H1 (cell line): ENCODE measurements around the gene LRCH1. TPM values are rescaled to one million over a fixed set of nuclear protein-coding genes. Genes with fewer than 3 reads are reported as not detected.

Experiments used
- ASH2L ChIP-seq: fragments of 200-600, 300-600 bp; sonication (generic); IDR thresholded peaks from one replicate; pipeline ENCODE4 v1.7.1; 2017; ENCODE audit warnings: low read length
- CHD2 ChIP-seq: IDR thresholded peaks from 2 replicates; pipeline ENCODE4 v1.6.1; 2012; ENCODE audit warnings: low read length, improper control_type of control experiment
- CTBP2 ChIP-seq: IDR thresholded peaks from 2 replicates; pipeline ENCODE4 v1.7.0; 2011; ENCODE audit warnings: borderline replicate concordance, mild to moderate bottlenecking, moderate library complexity, mixed read lengths, low read length; ENCODE audit not compliant: insufficient read depth, insufficient read length
- FOSL1 ChIP-seq: IDR thresholded peaks from 2 replicates; pipeline ENCODE4 v1.6.1; 2011; ENCODE audit warnings: mild to moderate bottlenecking, low read depth, low read length, moderate library complexity; ENCODE audit not compliant: insufficient read depth
- KDM1A ChIP-seq: fragments of 200-600, 300-600 bp; sonication (generic); IDR thresholded peaks from 2 replicates; pipeline ENCODE4 v1.7.1; 2016; ENCODE audit warnings: mild to moderate bottlenecking, low read length, borderline replicate concordance
- POLR2A ChIP-seq, 2 experiments: IDR thresholded peaks; 1 replicate in 1 of 2; 2 replicates in 1 of 2; pipeline ENCODE4 v1.6.1; 2011; ENCODE audit warnings: low read depth in 2 of 2, low read length in 2 of 2, mild to moderate bottlenecking in 2 of 2; ENCODE audit errors: control extremely low read depth in 1 of 2
- RFX5 ChIP-seq: IDR thresholded peaks from 2 replicates; pipeline ENCODE4 v1.6.1; 2011; ENCODE audit warnings: low read depth, low read length, improper control_type of control experiment, borderline replicate concordance
- SIN3A ChIP-seq, 2 experiments: IDR thresholded peaks in 1 of 2; conservative IDR thresholded peaks in 1 of 2; 2 replicates each; pipeline ENCODE4 v1.6.1; 2011 to 2012; ENCODE audit warnings: low read length in 2 of 2, improper control_type of control experiment in 1 of 2, low read depth in 1 of 2, mild to moderate bottlenecking in 1 of 2
- SP1 ChIP-seq: IDR thresholded peaks from 2 replicates; pipeline ENCODE4 v1.6.1; 2011; ENCODE audit warnings: low read depth, low read length
- SP2 ChIP-seq: IDR thresholded peaks from 2 replicates; pipeline ENCODE4 v1.6.1; 2012; ENCODE audit warnings: mild to moderate bottlenecking, low read length, inconsistent platforms
- polyA plus RNA-seq, 7 experiments: library from polyadenylated mRNA; depleted of rRNA in 3 of 7; stranded (reverse) in 5 of 7; unstranded in 2 of 7; fragments of >200 nt in 5 of 7; fragments of 200-250 nt in 2 of 7; gene quantifications; 1 replicate in 5 of 7; 2 replicates in 1 of 7; 4 replicates in 1 of 7; pipeline versions ENCODE4 v1.2.1 to v1.2.3, GENCODE V29; 2011 to 2013; ENCODE audit warnings: missing spikeins in 2 of 7, mixed read lengths in 2 of 7
- total RNA-seq: library from RNA; stranded (reverse); fragmentation: NEBNext Ultra II Directional; extraction: Animal tissue kit (Norgen Biotek cat#: 25700); gene quantifications from 2 replicates; pipeline ENCODE4 v1.2.1, GENCODE V29; 2021
- TF ChIP-seq, protein P1 (sequence below): fragments of 300-600 bp; sonication (generic); IDR thresholded peaks from 2 replicates; pipeline ENCODE4 v1.7.1; 2012; ENCODE audit warnings: low read length, moderate library complexity, mild to moderate bottlenecking, inconsistent platforms; ENCODE audit not compliant: insufficient replicate concordance

The LRCH1 gene
- total and polyA plus RNA-seq, 2 of the 8 experiments (the other 6 are each of a cell fraction or from before 2014, with no cell fraction given) = 3.0 to 10.1 TPM

- TF ChIP-seq, protein P1, sequence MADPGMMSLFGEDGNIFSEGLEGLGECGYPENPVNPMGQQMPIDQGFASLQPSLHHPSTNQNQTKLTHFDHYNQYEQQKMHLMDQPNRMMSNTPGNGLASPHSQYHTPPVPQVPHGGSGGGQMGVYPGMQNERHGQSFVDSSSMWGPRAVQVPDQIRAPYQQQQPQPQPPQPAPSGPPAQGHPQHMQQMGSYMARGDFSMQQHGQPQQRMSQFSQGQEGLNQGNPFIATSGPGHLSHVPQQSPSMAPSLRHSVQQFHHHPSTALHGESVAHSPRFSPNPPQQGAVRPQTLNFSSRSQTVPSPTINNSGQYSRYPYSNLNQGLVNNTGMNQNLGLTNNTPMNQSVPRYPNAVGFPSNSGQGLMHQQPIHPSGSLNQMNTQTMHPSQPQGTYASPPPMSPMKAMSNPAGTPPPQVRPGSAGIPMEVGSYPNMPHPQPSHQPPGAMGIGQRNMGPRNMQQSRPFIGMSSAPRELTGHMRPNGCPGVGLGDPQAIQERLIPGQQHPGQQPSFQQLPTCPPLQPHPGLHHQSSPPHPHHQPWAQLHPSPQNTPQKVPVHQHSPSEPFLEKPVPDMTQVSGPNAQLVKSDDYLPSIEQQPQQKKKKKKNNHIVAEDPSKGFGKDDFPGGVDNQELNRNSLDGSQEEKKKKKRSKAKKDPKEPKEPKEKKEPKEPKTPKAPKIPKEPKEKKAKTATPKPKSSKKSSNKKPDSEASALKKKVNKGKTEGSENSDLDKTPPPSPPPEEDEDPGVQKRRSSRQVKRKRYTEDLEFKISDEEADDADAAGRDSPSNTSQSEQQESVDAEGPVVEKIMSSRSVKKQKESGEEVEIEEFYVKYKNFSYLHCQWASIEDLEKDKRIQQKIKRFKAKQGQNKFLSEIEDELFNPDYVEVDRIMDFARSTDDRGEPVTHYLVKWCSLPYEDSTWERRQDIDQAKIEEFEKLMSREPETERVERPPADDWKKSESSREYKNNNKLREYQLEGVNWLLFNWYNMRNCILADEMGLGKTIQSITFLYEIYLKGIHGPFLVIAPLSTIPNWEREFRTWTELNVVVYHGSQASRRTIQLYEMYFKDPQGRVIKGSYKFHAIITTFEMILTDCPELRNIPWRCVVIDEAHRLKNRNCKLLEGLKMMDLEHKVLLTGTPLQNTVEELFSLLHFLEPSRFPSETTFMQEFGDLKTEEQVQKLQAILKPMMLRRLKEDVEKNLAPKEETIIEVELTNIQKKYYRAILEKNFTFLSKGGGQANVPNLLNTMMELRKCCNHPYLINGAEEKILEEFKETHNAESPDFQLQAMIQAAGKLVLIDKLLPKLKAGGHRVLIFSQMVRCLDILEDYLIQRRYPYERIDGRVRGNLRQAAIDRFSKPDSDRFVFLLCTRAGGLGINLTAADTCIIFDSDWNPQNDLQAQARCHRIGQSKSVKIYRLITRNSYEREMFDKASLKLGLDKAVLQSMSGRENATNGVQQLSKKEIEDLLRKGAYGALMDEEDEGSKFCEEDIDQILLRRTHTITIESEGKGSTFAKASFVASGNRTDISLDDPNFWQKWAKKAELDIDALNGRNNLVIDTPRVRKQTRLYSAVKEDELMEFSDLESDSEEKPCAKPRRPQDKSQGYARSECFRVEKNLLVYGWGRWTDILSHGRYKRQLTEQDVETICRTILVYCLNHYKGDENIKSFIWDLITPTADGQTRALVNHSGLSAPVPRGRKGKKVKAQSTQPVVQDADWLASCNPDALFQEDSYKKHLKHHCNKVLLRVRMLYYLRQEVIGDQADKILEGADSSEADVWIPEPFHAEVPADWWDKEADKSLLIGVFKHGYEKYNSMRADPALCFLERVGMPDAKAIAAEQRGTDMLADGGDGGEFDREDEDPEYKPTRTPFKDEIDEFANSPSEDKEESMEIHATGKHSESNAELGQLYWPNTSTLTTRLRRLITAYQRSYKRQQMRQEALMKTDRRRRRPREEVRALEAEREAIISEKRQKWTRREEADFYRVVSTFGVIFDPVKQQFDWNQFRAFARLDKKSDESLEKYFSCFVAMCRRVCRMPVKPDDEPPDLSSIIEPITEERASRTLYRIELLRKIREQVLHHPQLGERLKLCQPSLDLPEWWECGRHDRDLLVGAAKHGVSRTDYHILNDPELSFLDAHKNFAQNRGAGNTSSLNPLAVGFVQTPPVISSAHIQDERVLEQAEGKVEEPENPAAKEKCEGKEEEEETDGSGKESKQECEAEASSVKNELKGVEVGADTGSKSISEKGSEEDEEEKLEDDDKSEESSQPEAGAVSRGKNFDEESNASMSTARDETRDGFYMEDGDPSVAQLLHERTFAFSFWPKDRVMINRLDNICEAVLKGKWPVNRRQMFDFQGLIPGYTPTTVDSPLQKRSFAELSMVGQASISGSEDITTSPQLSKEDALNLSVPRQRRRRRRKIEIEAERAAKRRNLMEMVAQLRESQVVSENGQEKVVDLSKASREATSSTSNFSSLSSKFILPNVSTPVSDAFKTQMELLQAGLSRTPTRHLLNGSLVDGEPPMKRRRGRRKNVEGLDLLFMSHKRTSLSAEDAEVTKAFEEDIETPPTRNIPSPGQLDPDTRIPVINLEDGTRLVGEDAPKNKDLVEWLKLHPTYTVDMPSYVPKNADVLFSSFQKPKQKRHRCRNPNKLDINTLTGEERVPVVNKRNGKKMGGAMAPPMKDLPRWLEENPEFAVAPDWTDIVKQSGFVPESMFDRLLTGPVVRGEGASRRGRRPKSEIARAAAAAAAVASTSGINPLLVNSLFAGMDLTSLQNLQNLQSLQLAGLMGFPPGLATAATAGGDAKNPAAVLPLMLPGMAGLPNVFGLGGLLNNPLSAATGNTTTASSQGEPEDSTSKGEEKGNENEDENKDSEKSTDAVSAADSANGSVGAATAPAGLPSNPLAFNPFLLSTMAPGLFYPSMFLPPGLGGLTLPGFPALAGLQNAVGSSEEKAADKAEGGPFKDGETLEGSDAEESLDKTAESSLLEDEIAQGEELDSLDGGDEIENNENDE = no peak
- TF ChIP-seq SP1 = no peak
- no peak for TF ChIP-seq FOSL1
- no peak for TF ChIP-seq POLR2A (IDR thresholded peaks at IDR 0.05; ENCODE audit: control extremely low read depth in 1 of 2, low read depth in 2 of 2, low read length in 2 of 2)
- no peak for TF ChIP-seq CHD2
- no peak for TF ChIP-seq KDM1A
- TF ChIP-seq SP2 = no peak
- no peak for TF ChIP-seq ASH2L
- no peak for TF ChIP-seq CTBP2
- TF ChIP-seq SIN3A (conservative IDR thresholded peaks at IDR 0.05 in 1 of 2, IDR thresholded peaks at IDR 0.05 in 1 of 2; ENCODE audit: low read depth in 1 of 2, low read length in 2 of 2) = no peak
- no peak for TF ChIP-seq RFX5
These were observed 23.6 kb upstream of the LRCH1 start (continued) for GRCh38 chr13:46529216-46529919.
